Transverse colon (tissue), 4 donors: Measurements from ENCODE around the gene PPP6R3.

Experiments used
- EP300 ChIP-seq: sonication (generic); formaldehyde crosslinking; IDR thresholded peaks from one replicate; pipeline ENCODE4 v1.6.1; 2017; ENCODE audit warnings: antibody characterized with exemption, low read depth
- POLR2A ChIP-seq: fragments of 450-650 bp; IDR thresholded peaks from one replicate; pipeline ENCODE4 v1.6.1; 2016; ENCODE audit warnings: antibody characterized with exemption, mild to moderate bottlenecking, moderate library complexity
- POLR2AphosphoS5 ChIP-seq, 3 donors: sonication (generic); formaldehyde crosslinking; IDR thresholded peaks; one replicate each; pipeline ENCODE4 v1.6.1; 2016; ENCODE audit warnings: antibody characterized with exemption in 3 of 3
- TF ChIP-seq, protein P1 (sequence below), 5 experiments: fragments of 200-600 bp in 3 of 5; fragments of 450-650 bp in 2 of 5; sonication (generic) in 3 of 5; IDR thresholded peaks; 1 replicate in 2 of 5; 2 replicates in 3 of 5; pipeline ENCODE4 v1.5.1; 2016 to 2017; ENCODE audit warnings: antibody characterized with exemption in 5 of 5, inconsistent platforms in 3 of 5, mild to moderate bottlenecking in 2 of 5, moderate library complexity in 1 of 5

DNA sequence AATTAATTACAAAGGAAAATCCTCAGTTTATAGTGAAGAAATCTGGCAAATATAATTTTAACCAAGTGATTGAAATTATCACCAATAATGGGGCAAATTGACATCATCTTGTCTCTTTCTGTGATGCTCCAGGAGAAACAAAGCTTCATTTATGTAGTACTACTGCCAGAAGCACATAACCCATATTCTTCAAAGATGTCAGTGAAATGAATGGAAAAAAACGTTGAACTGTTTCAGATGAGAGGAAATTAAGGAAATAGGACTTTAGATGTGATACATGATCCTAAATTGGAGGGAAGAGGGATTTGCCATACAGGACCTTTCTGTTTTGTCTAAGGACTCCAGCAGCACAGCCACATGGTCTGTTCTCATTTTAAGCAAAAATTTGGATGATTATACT lies 57.6 kb downstream of the PPP6R3 start:
- TF ChIP-seq, protein P1, sequence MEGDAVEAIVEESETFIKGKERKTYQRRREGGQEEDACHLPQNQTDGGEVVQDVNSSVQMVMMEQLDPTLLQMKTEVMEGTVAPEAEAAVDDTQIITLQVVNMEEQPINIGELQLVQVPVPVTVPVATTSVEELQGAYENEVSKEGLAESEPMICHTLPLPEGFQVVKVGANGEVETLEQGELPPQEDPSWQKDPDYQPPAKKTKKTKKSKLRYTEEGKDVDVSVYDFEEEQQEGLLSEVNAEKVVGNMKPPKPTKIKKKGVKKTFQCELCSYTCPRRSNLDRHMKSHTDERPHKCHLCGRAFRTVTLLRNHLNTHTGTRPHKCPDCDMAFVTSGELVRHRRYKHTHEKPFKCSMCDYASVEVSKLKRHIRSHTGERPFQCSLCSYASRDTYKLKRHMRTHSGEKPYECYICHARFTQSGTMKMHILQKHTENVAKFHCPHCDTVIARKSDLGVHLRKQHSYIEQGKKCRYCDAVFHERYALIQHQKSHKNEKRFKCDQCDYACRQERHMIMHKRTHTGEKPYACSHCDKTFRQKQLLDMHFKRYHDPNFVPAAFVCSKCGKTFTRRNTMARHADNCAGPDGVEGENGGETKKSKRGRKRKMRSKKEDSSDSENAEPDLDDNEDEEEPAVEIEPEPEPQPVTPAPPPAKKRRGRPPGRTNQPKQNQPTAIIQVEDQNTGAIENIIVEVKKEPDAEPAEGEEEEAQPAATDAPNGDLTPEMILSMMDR (IDR thresholded peaks at IDR 0.05), result no peak
- TF ChIP-seq POLR2A, result no peak
- TF ChIP-seq POLR2AphosphoS5 (IDR thresholded peaks at IDR 0.05), result no peak
- no peak for TF ChIP-seq EP300
